Measurements from ENCODE around the gene RHPN2.
"Not testable (repeated sequence)": the region's sequence is repeated elsewhere in the genome, so short reads cannot be mapped to it uniquely, and the experiment has no call there.

Gene RHPN2

DNA sequence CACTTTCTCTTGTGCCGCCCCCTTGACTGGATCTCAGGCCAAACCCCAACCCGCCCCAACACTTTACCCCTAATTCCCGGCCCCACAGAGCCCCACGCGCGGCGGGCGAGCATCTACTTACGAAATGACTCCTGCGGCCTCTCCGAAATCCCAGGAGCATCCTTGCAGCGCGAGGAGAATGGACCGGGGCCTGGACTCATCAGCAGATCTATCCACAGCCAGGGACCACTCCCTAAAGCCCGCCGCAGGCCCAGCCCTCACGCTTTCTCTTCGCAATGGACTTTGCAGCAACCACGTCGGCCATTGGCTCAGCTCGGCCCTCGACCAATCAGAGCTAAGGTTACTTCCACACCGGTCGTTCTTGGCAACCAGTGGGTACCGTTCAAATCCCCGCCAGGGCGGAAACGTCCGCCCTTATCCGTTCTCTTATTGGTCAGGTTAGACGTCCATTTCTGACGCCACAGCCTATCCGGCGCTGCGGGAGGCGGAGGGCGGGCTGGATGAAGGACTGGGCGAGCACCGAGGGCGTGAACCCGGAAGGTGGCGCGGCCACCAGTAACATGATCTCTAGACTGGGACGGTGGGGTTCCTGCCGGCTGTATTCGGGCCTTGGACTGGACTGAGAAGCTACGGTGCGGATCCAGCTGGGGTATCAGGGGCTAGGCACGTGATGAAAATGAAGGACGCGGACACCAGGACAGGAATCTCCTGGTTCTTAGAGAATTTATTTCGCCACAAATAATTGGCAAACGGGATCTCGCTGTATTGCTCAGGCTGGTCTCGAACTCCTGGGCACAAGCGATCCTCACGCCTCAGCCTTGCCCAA is 92.8 kb downstream of the RHPN2 start, which contains the start of the genes CEP89 and FAAP24:
Gene CEP89 (minus strand): TSS at position 244 of the 826 bp plus-strand sequence. CDS start 84 bp downstream, at position 160.
Gene FAAP24 (plus strand): TSS at position 528 of the 826 bp plus-strand sequence. CDS start 955 bp downstream, outside the sequence.
- peak; percentile 99 for DNase-seq

DNA sequence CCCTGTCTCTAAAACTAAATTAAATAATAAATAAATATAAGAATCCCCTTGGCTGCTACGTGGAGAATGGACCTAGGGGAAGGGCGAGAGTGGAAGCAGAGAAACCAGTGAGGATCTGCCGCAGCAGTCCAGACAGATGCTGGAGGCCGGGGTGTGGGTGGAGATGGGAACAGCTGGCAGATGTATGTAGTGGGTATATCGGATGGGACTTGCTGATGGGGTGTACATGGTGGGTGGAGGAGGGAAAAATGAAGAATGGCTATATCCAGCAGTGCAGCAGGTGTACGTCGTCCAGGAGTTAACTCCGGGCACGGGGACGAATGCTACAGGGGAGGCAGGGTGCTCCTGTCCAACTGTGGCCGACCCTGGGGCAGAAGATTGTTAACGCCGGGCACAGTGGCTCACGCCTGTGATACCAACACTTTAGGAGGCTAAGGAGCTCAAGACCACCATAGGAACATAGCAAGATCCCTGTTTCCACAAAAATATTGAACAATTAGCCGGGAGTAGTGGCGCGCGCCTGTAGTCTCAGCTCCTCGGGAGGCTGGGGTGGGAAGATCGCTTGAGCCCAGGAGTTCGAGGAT is 93.6 kb downstream of the RHPN2 start:
- DNase-seq: no peak

DNA sequence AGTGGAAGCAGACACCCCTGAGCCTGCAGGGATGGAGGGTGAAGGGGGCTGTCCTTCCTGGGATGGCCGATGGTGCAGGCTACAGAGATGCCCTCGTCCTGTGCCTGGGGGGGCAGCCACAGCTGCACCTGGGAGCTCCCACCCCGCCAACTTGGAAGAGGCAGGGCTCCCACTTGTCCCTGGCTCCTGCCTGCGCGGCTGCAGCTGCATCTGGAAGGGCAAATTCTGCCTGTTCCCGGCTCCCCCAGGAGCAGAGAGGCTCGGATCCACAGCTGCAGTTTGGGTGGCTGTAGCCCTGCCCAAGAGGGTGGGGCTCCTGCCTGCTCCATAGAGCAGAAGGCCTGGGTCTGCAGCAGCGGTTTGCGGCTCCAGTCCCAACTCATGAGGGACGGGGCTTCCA is 95.1 kb downstream of the RHPN2 start:
- DNase-seq: no peak

DNA sequence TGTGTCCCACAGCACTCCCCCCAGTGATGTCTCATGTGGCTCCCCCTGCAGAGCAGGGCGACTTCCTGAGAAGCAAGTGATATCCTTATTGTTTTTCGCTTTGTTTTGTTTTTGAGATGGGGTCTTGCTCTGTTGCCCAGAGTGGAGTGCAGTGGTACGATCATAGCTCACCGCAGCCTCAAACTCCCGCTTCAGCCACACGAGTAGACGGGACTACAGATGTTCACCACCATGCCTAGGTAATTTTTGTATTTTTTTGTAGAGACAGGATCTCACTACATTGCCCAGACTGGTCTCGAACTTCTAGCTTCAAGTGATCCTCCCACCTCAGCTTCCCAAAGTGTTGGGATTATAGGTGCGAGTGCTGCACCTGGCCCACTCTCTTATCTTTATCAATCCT is 97.9 kb downstream of the RHPN2 start:
- no peak for DNase-seq

DNA sequence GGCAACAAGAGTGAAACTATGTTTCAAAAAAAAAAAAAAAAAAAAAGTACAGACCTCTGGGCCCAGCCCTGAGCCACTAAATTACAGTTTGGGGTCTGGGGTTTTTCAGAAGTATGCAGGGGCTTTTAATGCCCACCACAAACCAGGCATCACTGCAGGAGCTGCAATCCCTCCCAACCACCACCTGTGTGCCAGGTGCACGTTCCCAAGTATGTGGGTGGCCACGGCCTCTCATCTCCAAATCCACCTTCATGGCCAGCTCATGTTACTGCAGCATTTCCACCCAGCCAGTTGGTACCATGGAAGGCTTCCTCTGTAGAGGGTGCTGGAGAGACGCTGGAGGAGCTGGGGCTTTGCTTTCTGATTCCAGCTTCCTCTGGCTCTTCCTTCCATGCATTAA is 119.4 kb downstream of the RHPN2 start:
- DNase-seq: no peak

DNA sequence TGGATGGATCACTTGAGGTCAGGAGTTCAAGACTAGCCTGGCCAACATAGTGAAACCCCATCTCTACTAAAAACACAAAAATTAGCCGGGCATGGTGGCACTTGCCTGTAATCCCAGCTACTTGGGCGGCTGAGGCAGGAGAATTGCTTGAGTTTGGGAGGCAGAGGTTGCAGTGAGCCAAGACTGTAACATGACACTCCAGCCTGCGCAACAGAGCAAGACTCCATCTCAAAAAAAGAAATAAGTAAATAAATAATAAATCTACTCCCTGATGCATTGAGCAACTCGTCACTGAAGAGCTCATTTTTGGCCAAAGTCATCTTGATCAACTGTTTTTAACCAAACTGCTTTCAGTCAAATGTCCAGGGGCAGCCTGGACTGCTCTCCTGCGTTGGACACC is 123.4 kb downstream of the RHPN2 start:
- not testable (repeated sequence) for DNase-seq

DNA sequence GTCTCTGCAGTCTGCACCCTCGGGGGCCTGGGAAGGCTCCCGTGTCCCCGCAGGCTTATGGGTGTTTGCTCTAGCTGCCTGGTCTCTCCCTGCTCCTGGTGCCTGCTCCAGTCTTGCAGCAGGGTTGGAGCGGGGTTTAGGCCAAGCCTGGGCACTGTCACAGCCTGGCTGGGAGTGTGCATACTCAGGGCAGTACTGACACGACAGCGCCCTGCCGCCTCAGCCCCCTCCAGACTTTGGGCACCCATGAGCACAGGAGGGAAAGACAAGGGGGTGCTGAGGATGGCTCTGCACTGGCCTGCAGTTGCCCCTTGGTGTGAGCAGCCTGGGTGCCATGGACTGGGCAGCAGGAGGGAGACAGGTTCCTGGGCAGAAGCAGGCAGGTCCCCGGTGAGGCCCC is 128.6 kb downstream of the RHPN2 start:
- DNase-seq: no peak

DNA sequence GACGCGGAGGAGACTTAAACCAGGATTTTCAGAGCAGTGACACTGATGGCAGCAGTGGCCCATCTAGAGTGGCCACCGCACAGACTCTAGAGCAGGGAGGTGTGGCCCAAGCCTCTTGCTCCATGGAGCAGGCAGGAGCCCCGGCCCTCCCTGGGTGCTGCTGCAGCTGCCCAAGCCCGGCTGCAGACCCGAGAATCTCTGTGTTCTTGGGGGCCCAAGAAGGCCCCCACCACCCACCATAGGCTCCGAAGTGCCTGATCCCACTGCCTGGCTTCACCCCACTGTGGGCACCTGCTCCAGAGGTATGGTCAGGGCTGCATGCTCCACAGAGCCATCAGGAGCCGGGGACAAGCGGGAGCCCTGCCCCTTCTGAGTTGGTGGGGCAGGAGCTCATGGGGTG is 129.1 kb downstream of the RHPN2 start:
- no peak for DNase-seq

DNA sequence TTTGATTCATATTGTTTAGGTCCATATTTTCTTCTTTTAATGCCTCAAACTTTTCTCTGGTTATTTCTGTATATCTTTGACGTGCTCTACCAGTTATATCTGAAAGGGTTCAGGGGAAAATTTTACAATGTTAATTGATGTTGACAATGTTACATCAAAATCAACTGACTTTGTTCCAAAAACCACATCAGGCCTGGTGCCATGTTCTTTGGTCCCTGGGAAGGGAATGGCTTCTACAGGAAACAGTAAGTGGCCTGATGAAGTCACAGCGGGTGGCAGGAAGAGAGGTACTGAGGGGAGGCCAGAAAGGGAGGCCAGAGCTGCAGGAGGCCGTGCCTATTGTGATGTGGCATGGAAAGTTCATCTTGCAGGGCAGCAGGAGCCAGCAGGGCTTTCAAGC is 131.1 kb downstream of the RHPN2 start:
- DNase-seq: no peak

DNA sequence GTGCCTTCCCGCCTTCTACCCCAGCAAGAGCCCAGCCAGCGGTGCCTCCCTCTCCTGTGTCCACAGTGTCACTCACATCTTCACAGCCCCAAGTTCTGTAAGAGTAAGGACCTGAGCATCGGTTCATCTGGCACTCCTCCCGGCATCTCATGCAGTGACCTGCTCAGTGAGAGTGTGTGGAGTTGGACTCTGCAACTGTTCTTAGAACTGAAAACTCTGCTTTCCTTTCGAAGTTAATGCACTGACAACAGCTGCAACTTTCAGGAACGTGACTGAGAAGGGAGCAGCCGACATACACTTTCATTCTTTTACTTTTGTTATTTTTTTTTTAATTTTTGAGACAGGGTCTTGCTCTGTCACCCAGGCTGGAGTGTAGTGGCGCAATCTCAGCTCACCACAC is 134.1 kb downstream of the RHPN2 start:
- DNase-seq: no peak

DNA sequence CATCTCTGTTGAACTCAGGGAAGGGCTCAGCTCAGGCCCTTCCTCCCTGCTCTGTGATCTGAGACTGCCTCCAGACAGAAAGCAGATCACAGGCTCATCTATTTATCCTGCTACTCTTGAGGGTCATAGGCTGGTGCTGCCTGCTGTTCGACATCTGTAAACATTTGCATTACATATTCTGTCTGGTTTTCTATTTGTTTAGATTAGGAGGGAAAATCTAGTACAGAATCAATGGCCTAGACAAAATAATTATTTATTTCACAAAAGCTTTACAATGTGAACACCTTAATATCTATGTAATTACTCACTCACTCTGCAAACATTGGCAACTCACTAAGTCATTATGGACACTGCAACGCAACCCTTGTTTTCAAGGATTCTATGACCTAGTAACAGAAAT is 135.9 kb downstream of the RHPN2 start:
- no peak for DNase-seq
